HEK293 (cell line): ENCODE results near the gene KRT40.

Source experiments
- CTCF ChIP-seq: fragments of 450-650 bp; formaldehyde crosslinking; IDR thresholded peaks from 2 replicates; pipeline ENCODE4 v1.5.1; 2016; ENCODE audit warnings: missing biosample characterization, missing genetic modification characterization
- GLIS1 ChIP-seq: fragments of 450-650 bp; formaldehyde crosslinking; IDR thresholded peaks from 2 replicates; pipeline ENCODE4 v1.5.1; 2016; ENCODE audit warnings: missing biosample characterization, missing genetic modification characterization
- YY1 ChIP-seq: fragments of 450-650 bp; formaldehyde crosslinking; IDR thresholded peaks from 2 replicates; pipeline ENCODE4 v1.5.1; 2018; ENCODE audit warnings: missing biosample characterization, missing genetic modification characterization
- ZBTB10 ChIP-seq: fragments of 450-650 bp; formaldehyde crosslinking; IDR thresholded peaks from 2 replicates; pipeline ENCODE4 v1.5.1; 2016; ENCODE audit warnings: missing biosample characterization, missing genetic modification characterization
- ZNF148 ChIP-seq: fragments of 450-650 bp; formaldehyde crosslinking; IDR thresholded peaks from 2 replicates; pipeline ENCODE4 v1.5.0; 2017; ENCODE audit warnings: missing biosample characterization, missing genetic modification characterization, borderline replicate concordance
- ZNF174 ChIP-seq: fragments of 450-650 bp; formaldehyde crosslinking; IDR thresholded peaks from 2 replicates; pipeline ENCODE4 v1.5.0; 2017; ENCODE audit warnings: missing biosample characterization, mild to moderate bottlenecking, missing genetic modification characterization
- ZNF239 ChIP-seq: fragments of 450-650 bp; formaldehyde crosslinking; IDR thresholded peaks from 2 replicates; pipeline ENCODE4 v1.5.1; 2016; ENCODE audit warnings: missing biosample characterization, missing genetic modification characterization
- ZNF513 ChIP-seq: fragments of 450-650 bp; IDR thresholded peaks from 2 replicates; pipeline ENCODE4 v1.5.1; 2018; ENCODE audit warnings: missing biosample characterization, missing genetic modification characterization
- TF ChIP-seq, protein P1 (sequence below): fragments of 450-650 bp; IDR thresholded peaks from 2 replicates; pipeline ENCODE4 v1.5.1; 2018; ENCODE audit warnings: missing biosample characterization, mild to moderate bottlenecking, missing genetic modification characterization

DNA sequence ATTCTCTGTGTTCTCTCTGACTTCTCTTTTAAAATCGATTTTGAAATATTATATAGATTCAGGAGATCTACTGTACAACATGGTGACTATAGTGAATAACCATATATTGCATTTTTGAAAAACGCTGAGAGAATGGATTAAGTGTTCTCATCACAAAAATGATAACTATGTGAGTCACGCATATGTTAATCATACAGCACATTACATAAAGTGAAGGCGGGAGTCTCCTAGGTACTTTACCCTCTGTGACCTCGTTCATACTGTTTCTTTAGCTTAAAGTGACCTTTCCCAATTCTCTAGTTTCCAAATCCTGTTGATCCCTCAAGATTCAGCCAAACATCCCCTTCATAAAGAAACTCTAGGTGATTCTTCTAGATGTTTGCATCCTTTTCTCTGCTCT is 18.7 kb upstream of the KRT40 start:
- TF ChIP-seq ZNF513 (no peak), CTCF (tag by site-specific recombination) (no peak), ZNF174 (tag by site-specific recombination) (no peak), ZBTB10 (tag by site-specific recombination) (no peak), YY1 (tag by site-specific recombination) (no peak), ZNF148 (tag by site-specific recombination) (no peak), ZNF239 (tag by site-specific recombination) (no peak), GLIS1 (tag by site-specific recombination) (no peak)
- TF ChIP-seq, protein P1, sequence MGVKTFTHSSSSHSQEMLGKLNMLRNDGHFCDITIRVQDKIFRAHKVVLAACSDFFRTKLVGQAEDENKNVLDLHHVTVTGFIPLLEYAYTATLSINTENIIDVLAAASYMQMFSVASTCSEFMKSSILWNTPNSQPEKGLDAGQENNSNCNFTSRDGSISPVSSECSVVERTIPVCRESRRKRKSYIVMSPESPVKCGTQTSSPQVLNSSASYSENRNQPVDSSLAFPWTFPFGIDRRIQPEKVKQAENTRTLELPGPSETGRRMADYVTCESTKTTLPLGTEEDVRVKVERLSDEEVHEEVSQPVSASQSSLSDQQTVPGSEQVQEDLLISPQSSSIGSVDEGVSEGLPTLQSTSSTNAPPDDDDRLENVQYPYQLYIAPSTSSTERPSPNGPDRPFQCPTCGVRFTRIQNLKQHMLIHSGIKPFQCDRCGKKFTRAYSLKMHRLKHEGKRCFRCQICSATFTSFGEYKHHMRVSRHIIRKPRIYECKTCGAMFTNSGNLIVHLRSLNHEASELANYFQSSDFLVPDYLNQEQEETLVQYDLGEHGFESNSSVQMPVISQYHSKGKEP (tag by site-specific recombination), result no peak
